Chondrocyte (in vitro differentiated cells): ENCODE measurements around the gene KIF17. TPM values are rescaled to one million over a fixed set of nuclear protein-coding genes. Genes with fewer than 3 reads are reported as not detected.

Experiments
- DNase-seq: peaks from one replicate; pipeline ENCODE4 v3.0.0; 2021; ENCODE audit warnings: mixed read lengths, low spot score
- H3K27ac Mint-ChIP-seq: one replicate; pipeline ENCODE4 v1.8.0; 2021; ENCODE audit warnings: mild to moderate bottlenecking, moderate library complexity, mixed read lengths; ENCODE audit not compliant: unreplicated experiment
- H3K27me3 Mint-ChIP-seq: 2 replicates; pipeline ENCODE4 v1.8.0; 2021; ENCODE audit warnings: low read depth, mixed read lengths
- H3K36me3 Mint-ChIP-seq: 2 replicates; pipeline ENCODE4 v1.8.0; 2021; ENCODE audit warnings: low read depth, mixed read lengths
- H3K4me1 Mint-ChIP-seq: 2 replicates; pipeline ENCODE4 v1.8.0; 2021; ENCODE audit warnings: low read depth, mild to moderate bottlenecking, mixed read lengths
- H3K4me3 Mint-ChIP-seq: one replicate; pipeline ENCODE4 v1.8.0; 2021; ENCODE audit warnings: mild to moderate bottlenecking, moderate library complexity, mixed read lengths; ENCODE audit not compliant: unreplicated experiment
- H3K9me3 Mint-ChIP-seq: 2 replicates; pipeline ENCODE4 v1.8.0; 2021; ENCODE audit warnings: low read depth, mixed read lengths
- total RNA-seq: library from RNA; stranded (reverse); gene quantifications from 3 replicates; pipeline ENCODE4 v1.2.1, GENCODE V29; 2021
- TF ChIP-seq, protein P1 (sequence below): fragments of 200-600 bp; sonication (generic); IDR thresholded peaks from 2 replicates; pipeline ENCODE4 v1.5.0; 2021; ENCODE audit warnings: antibody characterized with exemption, mild to moderate bottlenecking, moderate library complexity

The KIF17 gene
- total RNA-seq, 1 donor from 2014 or later: 0.95 TPM

DNA sequence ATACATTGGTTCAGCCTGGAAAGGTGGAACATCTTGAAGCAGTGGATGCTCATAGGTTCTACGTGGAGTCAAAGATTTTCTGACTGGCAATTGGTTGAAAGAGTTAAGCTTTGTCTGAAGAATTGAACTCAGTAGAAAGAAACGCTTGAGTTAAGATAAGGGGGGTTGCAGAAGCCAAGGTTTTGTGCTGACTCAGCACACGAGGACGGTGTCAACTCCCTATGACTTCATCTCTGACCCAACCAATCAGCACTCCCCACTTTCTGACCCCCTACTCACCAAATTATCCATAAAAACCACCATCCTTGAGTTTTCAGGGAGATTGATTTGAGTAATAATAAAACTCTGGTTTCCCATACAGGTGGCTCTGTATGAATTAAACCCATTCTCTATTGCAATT, 87.1 kb downstream of the KIF17 start:
- TF ChIP-seq, protein P1, sequence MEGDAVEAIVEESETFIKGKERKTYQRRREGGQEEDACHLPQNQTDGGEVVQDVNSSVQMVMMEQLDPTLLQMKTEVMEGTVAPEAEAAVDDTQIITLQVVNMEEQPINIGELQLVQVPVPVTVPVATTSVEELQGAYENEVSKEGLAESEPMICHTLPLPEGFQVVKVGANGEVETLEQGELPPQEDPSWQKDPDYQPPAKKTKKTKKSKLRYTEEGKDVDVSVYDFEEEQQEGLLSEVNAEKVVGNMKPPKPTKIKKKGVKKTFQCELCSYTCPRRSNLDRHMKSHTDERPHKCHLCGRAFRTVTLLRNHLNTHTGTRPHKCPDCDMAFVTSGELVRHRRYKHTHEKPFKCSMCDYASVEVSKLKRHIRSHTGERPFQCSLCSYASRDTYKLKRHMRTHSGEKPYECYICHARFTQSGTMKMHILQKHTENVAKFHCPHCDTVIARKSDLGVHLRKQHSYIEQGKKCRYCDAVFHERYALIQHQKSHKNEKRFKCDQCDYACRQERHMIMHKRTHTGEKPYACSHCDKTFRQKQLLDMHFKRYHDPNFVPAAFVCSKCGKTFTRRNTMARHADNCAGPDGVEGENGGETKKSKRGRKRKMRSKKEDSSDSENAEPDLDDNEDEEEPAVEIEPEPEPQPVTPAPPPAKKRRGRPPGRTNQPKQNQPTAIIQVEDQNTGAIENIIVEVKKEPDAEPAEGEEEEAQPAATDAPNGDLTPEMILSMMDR: no peak
- Mint-ChIP-seq H3K27ac (no peak overlapping the region), H3K9me3 (no peaks in the 10 kb centered on the region), H3K4me1 (peaks cover 20% of the 10 kb centered on the region), H3K4me3 (no peak overlapping the region), H3K27me3 (no peaks in the 10 kb centered on the region), H3K36me3 (no peaks in the 10 kb centered on the region)
- no peak for DNase-seq

DNA sequence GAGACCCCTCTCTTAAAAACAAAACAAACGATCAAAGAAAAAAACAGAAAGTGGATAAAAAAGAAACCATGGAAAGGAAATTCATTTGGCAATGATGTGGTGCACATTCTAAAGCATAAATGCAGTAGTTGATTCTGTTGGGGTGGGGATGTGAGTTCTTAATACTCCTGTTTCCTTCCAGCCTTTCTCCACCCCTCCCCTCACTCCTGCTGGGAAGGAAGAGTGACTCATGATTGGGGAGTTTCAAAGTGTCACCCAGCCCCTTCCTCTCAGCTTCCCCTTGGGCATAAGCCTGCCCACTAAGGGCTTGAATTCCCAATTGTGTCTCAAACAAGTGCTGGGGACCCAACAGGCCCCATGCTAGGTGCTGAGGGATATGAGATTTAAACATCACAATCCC, 91.3 kb downstream of the KIF17 start:
- Mint-ChIP-seq H3K27ac (no peak overlapping the region), H3K27me3 (no peaks in the 10 kb centered on the region), H3K9me3 (no peaks in the 10 kb centered on the region), H3K4me3 (no peak overlapping the region), H3K4me1 (no peaks in the 10 kb centered on the region), H3K36me3 (no peaks in the 10 kb centered on the region)
- TF ChIP-seq, protein P1: no peak
- DNase-seq: no peak

DNA sequence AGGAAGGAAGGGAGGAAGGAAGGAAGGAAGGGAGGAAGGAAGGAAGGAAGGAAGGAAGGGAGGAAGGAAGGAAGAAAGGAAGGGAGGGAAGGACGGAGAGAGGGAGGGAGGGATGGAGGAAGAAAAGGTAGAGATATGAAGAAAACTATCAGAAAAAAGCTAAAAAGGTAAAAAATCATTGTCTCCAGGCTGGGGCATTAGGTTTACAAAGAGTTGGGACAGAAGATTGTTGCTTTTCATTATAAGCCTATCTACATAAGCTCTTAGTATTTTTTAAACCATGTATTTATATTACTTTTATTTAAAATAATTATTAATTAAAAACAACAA, 91.7 kb downstream of the KIF17 start:
- Mint-ChIP-seq H3K4me3 (no peak overlapping the region), H3K27me3 (no peaks in the 10 kb centered on the region), H3K36me3 (no peaks in the 10 kb centered on the region), H3K9me3 (no peaks in the 10 kb centered on the region), H3K27ac (no peak overlapping the region), H3K4me1 (no peaks in the 10 kb centered on the region)
- DNase-seq: no peak
- TF ChIP-seq, protein P1: no peak

DNA sequence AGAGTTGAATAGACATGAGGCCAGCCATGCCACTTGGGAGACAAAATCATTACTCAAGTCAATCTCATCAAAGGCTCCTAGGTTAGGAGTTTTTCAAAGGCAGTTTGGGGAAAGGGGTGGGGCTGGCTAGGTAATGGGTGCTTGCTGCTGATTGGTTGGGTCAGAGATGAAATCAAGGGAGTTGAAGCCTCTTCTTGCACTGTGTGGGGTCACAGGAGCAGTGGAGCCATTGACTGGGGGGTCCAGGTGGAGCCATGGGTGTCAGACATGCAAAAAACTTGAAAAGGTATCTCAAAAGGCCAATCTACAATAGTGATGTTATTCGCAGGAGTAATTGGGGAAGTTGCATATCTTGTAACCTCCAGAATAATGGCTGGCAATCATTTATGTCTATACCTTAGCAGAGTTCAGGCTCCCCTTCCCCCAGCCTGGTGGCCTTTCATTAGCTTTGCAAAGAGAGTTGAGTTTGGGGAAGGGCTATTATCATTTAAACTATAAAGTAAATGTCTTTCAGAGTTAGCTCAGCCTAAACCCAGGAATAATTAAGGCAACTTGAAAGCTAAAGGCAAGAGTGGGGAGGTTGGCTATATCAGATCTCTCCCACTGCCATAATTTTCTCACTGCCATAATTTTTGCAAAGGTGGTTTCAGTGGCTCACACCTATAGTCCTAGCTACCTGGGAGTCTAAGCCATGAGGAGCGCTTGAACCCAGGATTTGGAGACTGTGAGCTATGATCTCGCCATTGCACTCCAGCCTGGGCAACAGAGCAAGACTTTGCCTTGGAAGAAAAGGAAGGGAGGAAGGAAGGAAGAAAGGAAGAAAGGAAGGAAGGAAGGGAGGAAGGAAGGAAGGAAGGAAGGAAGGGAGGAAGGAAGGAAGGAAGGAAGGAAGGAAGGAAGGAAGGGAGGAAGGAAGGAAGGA, 92.4 kb downstream of the KIF17 start:
- Mint-ChIP-seq H3K9me3 (no peaks in the 10 kb centered on the region), H3K4me1 (no peaks in the 10 kb centered on the region), H3K27ac (no peak overlapping the region), H3K4me3 (no peak overlapping the region), H3K27me3 (no peaks in the 10 kb centered on the region), H3K36me3 (no peaks in the 10 kb centered on the region)
- DNase-seq: no peak
- TF ChIP-seq, protein P1: no peak

DNA sequence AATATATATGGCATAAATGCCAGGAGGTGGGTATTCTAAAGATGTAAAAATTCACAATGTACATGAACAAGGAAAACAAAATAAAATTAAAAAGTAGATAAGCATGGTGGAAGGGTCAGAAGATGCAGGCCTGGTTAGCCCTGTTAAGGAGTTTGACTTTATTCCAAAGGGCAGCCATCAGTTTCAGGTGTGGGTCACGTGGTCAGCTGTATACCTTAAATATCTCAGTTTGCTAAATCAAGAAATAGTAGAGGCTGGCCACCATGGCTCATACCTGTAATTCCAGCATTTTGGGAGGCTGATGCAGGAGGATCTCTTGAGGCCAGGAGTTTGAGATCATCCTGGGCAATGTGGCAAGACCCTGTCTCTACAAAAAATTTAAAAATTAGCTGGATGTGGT, 93.1 kb downstream of the KIF17 start:
- H3K27me3 Mint-ChIP-seq: no peaks in the 10 kb centered on the region
- no peaks in the 10 kb centered on the region for H3K4me1 Mint-ChIP-seq
- H3K36me3 Mint-ChIP-seq: no peaks in the 10 kb centered on the region
- H3K4me3 Mint-ChIP-seq: no peak overlapping the region
- H3K9me3 Mint-ChIP-seq: no peaks in the 10 kb centered on the region
- H3K27ac Mint-ChIP-seq: no peak overlapping the region
- no peak for DNase-seq
- TF ChIP-seq, protein P1: no peak
